HT1080 (cell line): ENCODE measurements around the gene CABLES1. TPM values are rescaled to one million over a fixed set of nuclear protein-coding genes. Genes with fewer than 3 reads are reported as not detected.
A peak's percentile ranks its signal among the peaks of the same experiment; 100 is the strongest.
"Not testable (repeated sequence)": the region's sequence is repeated elsewhere in the genome, so short reads cannot be mapped to it uniquely, and the experiment has no call there.

Experiments used
- DNase-seq: peaks from one replicate; pipeline ENCODE4 v3.0.0-alpha.2; 2015; ENCODE audit warnings: low read depth
- total RNA-seq: library from RNA; depleted of rRNA; stranded (reverse); fragments of >200 nt; shearing (Covaris generic); gene quantifications from 2 replicates; pipeline ENCODE4 v1.2.3, GENCODE V29; 2014

The CABLES1 gene
- total RNA-seq, 1 experiment from 2014 or later = 5.3 TPM

DNA sequence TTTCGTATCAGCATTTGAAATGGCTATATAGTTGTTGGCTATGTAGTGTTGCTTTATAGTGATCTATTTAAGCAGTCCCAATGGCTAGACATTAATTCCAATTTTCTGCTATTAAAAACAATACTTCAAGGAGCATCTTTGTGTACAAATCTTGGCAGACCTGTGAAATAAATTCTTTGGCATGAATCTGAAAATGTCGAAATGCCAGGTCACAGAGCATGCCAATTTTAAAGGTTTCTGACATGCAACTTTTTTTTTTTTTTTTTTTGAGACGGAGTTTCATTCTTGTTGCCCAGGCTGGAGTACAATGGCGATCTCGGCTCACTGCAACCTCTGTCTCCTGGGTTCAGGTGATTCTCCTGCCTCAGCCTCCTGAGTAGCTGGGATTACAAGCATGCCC is 26.8 kb upstream of the CABLES1 start:
- no peak for DNase-seq

DNA sequence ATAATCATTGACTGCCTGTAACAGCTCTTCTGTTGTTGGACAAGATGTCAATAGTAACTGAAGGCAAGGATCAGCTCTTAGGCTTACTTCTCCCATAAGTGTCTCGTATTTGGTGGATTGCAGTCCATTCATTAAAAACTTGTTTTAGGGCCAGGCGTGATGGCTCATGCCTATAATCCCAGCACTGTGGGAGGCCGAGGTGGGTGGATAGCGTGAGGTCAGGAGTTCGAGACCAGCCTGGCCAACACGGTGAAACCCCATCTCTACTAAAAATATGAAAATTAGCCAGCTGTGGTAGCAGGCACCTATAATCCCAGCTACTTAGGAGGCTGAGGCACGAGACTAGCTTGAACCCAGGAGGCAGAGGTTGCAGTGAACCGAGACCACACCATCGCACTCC is 26.1 kb upstream of the CABLES1 start:
- not testable (repeated sequence) for DNase-seq

DNA sequence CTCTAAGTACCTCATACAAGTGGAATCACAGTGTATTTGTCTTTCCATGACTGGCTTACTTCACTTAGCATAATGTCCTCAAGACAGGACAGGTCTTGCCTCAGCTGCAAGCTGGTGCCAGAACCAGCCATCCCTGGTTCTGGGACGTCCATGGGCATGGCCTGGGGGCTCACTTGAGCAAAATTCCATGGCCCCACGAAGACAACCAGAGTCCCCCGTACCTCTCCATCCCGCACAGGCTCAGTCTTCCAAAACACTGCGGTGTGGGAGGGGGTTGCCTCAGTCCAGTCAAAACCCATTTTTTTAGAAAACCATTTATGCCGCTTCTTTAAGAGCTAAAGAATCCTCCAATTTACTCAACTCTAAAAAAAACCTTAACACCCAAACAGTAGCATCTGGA is 21.7 kb upstream of the CABLES1 start:
- no peak for DNase-seq

DNA sequence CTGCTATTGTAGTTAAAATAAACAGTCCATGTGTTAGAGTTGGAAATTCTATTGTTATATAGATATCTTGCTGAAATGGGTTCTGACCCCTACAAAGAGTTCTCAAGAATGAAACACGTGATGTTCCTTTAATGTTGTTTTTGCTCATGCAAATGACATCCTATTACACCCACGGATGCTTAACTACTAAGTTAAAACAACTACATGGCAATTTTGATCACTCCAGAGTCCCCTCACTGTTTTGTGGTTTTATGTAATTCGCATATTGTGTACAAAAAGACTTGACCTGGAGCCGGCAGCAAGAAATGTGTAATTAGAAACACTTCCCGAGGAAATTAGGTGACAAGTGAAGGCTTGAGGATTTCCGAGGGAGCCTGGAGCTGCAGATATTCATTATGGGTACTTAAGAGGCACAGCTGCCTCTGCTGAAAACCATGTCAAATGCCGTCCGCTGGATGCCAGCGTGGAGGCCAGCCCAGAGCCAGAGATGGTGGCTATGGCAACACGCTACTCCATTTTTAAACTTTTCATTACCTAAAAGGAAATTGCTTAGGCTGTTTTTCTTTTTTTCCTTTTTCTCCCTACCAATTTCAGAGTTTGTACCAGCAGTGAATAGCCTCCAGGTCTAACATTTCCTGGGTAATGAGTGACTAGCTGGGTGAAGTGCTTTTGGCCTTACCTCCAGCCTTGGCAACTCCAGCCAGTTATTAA is 21.0 kb upstream of the CABLES1 start:
- DNase-seq = no peak

DNA sequence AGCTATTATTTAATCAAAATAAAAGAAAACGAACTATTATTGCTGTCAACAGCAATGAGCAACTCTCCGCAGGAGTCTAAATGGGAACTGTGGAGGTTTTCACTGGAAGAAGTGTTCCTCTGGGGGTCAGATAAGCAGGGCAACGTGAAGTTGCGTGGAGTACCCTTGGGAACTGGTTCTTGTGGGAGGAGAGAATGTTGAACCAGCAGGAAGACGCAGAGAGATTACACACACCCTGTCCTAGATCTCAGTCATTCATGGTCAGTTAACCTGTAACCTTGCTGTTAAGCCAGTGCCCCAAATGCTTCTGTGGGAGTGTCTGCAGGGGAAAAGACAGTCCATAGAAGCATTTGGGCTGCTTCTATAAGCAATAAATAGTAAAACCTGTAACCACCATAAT is 20.4 kb upstream of the CABLES1 start:
- DNase-seq = no peak

DNA sequence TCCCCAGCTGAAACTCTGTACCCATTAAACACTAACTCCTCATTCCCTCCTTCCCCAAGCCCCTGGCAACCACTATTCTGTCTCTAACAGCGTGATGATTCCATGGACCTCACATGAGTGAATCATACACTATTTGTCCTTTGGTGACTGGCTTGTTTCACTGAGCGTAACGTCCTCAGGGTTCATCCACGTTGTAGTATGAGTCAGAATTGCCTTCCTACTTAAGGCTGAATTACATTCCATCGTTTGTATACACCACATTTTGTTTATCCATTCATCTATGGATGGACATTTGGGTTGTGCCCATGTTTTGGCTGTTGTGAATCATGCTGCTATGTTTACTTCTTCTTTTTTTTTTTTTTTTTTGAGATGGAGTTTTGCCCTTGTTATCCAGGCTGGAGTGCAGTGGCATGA is 19.6 kb upstream of the CABLES1 start:
- peak; percentile 93 for DNase-seq

DNA sequence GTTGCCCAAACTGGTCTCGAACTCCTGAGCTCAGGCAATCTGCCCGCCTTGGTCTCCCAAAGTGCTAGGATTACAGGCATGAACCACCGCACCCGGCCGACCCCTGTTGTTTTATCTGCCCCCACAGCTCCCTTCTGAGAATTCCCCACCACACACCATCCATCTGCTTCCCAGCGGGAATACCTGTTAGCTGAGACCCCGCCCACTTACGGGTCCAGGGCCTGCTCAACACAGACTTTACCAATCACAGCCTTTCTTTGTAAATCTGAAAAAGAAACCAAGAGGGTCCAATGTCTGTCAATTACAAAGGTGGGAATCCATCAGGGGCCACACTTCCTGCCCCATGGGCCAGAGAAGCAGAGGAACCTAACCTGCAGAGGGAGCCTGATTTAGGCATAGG is 14.2 kb upstream of the CABLES1 start:
- no peak for DNase-seq

DNA sequence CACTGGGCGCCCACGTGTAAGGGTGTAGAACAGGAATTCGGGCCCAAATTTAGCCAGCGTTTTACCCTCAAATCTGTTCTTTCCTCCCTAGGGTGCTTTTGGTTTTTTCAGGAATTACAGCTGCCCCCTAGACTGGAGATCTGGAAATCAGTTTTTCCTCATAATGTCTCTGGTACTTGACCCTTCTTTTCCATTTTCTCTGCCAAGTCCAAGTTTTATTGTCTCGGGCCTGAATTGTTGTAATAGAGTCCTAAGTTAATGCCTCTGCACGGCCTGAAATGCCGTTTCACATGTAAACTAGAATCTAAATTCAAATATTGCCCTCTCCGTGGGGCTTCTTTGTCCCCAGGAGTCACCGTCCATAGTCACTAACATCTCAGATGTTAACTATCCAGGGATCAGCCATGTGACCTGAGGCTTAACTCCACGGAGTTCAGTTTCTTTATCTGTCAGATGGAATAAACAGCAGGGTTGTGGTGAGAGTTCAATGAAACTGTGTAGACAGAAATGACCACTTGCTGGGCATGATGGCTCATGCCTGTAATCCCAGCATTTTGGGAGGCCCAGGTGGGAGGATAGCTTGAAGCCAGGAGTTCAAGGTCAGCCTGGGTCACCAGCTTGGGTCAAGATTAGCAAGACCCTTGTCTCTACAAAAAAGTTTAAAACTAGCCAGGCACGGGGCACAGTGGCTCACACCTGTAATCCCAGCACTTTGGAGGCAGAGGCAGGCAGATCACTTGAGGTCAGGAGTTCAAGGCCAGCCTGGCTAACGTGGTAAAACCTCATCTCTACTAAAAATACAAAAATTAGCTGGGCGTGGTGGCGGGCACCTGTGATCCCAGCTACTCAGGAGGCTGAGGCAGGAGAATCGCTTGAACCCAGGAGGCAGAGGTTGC is 12.7 kb upstream of the CABLES1 start:
- no peak for DNase-seq

DNA sequence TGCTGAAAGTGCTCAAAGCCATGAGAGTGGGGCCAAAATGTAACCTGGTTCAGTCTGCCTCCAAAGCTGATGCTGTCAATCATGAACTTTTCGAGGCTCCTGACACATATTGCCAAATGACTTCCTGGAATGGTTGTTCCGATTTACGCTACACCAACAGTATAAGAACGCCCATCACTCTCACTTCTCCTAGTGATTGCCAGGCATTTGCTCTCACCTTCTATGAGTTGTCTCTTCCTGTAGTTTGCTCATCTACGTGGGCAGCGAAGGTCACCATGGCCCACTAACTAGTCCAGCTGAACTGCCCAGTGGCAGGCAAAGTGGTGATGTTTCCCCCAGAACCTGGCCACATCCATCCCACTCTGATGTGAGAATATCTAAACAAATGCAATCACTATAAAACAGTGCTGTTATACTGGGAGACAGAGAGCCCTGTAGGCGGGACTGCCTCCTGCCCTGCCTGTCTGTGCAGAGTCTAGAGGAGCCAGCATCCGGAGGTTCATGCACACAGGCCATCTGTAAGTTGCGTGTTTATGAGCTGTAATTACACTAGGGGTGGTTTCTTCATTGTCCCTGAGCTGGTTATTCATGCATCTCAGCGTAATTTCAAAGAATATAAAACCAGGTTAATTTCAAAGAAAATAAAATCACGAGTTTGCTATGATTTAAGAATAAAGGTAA is 8.8 kb upstream of the CABLES1 start:
- DNase-seq = no peak

DNA sequence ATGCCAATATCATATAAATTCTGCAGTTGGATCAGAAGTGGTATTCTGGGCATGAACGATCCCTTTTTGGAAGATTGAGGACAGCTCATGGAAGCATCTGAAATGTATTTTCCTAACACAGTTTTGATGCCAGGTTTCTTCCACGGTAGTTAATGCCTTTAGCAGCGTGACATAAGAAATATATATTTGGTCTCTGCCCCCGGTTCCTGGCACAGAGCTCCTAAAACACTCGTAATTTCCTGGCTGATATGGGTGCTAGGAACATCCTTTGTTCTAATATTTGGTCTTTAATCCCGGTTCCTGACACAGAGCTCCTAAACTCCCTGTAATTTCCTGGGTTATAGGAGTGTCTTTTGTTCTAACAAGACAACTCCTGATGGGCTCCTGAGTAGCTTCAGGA is 8.2 kb upstream of the CABLES1 start:
- DNase-seq = no peak

DNA sequence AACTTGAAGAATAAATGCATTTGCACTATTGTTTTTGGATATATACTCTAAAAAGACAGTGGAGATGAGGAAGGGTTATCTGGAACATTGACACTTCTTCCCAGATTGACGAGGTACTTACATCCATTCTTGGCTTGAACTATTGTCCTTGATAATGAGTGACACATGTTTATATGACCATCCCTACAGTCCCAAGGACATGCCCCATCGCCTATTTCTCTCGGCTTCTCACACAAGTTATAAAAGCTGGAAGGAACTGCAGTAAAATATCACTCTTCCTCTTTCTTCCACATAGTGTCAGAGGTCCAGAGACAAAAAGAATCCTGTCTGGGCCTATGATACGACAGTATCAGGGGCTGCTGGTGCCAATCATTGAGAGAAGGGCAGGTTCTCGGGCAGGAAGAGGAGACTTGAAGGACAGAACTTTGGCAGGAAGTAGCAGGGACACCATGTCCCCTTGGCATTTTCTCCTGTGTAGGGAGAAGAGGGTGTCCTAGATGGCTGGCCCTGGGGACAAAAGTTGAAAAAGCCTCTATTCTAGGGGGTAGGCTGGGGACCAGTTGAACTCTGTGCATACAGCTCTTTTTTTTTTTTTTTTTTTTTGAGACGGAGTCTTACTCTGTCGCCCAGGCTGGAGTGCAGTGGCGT is 5.8 kb upstream of the CABLES1 start:
- no peak for DNase-seq

DNA sequence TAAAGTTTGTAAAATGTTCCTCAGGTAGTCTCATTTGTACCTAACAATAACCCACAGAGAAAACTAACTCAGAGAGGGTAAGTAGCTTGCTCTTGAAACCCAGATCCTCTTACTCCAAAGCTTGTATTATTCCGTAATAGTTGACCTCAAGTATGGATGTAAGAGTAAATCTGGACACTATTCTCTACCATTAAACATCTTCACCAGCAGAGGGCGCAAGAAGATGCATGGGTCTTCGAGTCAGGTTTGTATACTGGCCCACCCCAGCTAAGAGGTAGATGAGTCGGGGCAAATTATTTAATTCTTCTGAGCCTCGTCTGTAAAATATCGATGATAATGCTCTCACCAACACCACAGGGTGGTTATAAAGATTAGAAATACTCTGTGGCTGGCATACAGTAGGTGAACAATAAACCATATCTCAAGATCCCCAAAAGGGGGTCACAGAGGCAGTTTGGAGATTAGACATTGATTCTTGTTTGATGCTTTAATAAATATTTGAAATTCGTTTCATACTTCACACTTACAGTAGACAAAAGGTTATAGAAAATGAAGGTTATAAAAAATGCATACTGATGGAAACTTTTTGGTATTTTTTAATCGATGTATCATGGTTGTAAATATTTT is 3.5 kb upstream of the CABLES1 start:
- DNase-seq = peak; percentile 72

DNA sequence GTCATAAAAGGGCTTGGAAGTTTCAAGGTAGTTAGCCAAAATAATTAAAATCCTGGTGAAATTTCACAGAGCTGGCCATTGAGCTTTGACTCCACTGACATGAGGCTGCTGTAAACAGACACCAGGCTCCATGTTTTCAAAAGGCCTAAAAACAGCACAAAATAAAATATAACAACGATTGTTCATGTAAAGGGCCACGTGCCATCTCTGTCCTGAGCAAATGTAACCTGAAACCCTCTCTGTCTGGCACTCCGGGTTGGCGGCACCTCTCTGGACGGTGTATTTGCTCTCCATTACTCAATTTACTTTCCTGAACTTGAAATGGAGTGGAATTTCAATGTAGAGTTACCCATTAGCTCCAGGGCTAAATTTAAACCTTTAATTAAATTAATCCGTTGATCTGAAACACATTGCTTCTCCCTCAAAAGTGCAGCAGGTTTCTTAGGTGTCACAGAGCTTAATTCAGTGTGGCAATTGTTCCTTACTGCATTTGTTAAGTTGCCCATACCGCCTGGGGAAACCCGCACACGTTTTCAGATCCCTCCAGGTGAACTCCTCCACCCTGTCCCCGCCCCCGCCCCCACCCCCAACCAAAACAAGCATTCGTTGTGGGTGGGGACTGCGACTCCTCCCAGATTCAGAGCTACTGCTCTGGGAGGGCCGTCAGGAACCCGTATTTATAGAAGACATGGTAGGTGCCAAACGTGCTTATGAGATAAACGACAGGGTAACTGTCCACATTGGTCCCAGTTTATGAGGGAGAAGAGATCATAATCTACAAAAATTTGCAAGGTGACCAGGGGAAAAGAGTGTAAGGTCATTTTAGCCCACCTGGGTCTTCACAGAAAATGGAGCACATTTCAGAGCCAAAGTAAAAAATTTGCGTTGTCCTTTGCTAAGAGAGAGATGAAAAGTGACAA is 1.2 kb upstream of the CABLES1 start:
- DNase-seq = no peak

DNA sequence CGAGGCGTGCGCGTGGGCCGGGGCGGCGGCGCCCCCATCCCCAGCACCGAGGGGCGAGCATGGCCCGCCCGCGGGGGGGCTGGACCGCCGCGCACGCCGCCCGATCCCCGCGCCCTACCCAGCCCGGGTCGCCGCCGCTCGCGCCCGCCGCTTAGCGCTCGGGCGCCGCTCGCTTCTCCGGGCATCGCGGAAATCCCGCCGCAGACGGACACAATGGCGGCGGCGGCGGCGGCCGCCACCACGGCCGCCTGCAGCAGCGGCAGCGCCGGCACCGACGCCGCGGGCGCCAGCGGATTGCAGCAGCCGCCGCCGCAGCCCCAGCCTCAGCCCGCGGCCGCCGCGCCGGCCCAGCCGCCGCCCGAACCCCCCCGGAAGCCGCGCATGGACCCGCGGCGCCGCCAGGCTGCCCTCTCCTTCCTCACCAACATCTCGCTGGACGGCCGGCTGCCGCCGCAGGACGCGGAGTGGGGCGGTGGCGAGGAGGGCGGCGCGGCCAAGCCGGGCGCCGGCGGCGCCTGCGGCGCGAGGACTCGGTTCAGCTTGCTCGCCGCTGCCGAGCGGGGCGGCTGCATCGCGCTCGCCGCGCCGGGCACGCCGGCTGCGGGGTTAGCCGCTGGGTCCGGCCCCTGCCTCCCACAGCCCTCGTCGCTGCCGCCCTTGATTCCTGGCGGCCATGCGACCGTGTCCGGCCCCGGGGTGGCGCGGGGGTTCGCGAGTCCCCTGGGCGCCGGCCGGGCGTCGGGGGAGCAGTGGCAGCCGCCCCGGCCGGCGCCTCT is 453 bp downstream of the CABLES1 start:
- no peak for DNase-seq

DNA sequence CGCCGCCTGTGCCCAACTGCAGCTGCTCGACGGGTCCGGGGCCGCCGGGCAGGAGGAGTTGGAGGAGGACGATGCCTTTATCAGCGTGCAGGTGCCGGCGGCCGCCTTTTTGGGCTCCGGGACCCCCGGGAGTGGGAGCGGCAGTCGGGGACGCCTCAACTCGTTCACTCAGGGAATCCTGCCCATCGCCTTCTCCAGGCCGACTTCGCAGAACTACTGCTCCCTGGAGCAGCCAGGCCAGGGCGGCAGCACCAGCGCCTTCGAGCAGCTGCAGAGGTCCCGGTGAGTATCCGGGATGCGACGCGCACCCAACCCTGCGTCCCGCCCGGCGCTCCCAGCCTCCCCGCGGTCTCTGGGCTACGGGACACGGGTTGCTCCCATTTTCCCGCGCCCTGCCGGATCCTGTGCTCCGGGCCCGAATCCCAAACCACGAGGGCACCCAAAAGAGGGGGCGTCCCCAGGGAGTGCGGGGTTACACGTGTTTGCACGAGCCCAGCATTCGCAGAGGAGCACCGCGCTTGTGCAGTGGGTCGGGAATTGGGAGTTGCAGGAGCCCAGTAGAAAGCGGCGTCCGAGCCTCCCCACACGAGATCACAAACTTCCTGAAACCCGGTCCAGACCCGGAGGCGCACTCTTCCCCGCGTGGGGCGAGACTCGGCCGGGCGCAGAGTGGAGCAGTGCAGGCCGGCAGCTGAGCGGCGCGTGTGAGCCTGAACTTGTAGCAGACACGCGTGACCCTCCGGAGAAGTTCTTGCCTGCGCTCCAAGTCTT is 1.2 kb downstream of the CABLES1 start:
- DNase-seq = no peak

DNA sequence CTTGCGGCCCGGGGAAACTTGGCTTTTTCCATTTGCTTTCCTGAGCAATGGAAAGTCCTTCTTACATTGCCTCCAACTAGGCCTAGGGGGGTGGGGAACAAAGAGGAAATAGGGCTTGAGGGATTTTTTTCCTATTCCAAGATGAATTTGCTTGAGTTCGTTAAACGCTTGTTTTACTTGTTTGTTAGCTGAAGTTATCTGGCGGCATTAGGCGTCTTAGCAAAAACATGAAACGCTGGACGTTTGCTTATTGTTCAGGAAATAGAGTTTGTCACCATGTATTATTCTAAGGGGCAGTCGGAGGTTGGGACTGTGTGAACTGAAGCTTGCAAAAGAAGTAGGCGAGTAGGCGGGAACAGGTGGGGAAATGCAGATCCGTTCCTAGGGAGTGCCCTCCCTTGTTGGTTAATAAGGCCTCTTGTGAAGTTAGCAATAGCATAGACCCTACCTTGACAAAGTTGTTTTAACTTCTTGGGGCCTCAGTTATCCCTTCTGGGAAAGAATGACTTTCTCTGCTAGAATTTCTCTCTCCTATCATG is 1.9 kb downstream of the CABLES1 start:
- DNase-seq = no peak

DNA sequence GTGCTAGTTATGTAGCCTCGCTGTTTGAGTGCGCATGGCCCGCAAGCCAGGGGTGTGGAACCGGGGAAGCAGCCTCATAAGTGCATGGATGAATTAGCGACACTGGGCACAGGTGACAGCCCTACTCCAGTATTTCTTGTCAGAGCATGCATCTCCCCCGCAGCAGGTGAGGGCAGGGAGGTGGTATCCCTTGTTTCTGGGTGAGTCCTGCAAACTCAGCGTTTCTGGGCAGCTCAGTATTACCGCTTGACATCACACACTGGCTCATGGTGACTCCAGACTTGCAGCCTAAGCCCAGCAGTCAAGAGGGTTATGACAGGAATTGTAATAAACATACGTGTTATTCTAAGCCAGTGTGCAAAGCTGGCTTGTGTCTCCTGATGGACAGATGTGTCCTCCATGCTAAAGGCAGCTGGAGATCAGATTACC is 2.5 kb downstream of the CABLES1 start:
- no peak for DNase-seq

DNA sequence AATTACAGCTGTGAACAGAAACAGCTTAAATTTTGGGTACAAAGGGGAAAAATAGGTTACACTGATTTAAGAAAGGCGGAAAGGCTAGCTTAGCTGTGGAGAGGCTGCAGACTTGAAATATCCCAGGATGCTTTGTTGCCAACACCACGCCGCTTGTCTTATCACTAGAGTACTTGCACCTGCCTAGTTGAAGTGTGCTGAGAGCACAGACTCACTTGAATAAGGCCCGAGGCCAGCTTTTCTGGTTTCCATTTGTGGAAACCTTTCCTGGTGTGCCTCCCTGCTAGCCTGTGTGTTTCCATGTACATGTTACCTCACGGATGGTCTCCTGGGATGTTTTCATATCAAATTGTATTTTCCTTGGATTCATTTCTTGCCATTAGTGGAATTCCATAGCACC is 3.2 kb downstream of the CABLES1 start:
- DNase-seq = no peak
